ENCODE data around the gene ICAM4. TPM values are rescaled to one million over a fixed set of nuclear protein-coding genes. Genes with fewer than 3 reads are reported as not detected.
A peak's percentile ranks its signal among the peaks of the same experiment; 100 is the strongest.

The ICAM4 gene
- total and polyA plus RNA-seq, 2 of the 13 experiments (the other 11 are each of a cell fraction or from before 2014, with no cell fraction given) = 2.9 to 4.0 TPM

- TF ChIP-seq PHF8 (CRISPR knock-in tag; IDR thresholded peaks at IDR 0.05) (peak; percentile 77), REPIN1 (CRISPR knock-in tag; IDR thresholded peaks at IDR 0.05; ENCODE audit: borderline replicate concordance, low read depth) (peak; percentile 75), ZSCAN12 (CRISPR knock-in tag; IDR thresholded peaks at IDR 0.05) (no peak), ZFP36L1 (CRISPR knock-in tag; IDR thresholded peaks at IDR 0.05) (0 out of 2 replicates have a peak, but pooled peaks have one; percentile 34), ZNF253 (CRISPR knock-in tag; IDR thresholded peaks at IDR 0.05; ENCODE audit: borderline replicate concordance) (no peak), RAD51 (IDR thresholded peaks at IDR 0.05; ENCODE audit: borderline replicate concordance) (peak; percentile 97), ZNF570 (CRISPR knock-in tag; IDR thresholded peaks at IDR 0.05; ENCODE audit: borderline replicate concordance) (no peak), ZNF44 (CRISPR knock-in tag; IDR thresholded peaks at IDR 0.05) (peak; percentile 75; the same call in 1 of the 2 replicates), ZNF232 (CRISPR knock-in tag; IDR thresholded peaks at IDR 0.05; ENCODE audit: borderline replicate concordance) (no peak), ZNF12 (CRISPR knock-in tag; IDR thresholded peaks at IDR 0.05) (no peak), TFDP2 (CRISPR knock-in tag; IDR thresholded peaks at IDR 0.05) (0 out of 2 replicates have a peak, but pooled peaks have one; percentile 43), RBM22 (optimal IDR thresholded peaks at IDR 0.05; ENCODE audit: low read length) (peak; percentile 98), ZNF883 (CRISPR knock-in tag; IDR thresholded peaks at IDR 0.05; ENCODE audit: not compliant biosample characterization) (peak; percentile 62), TFAP4 (IDR thresholded peaks at IDR 0.05; ENCODE audit: borderline replicate concordance, low read depth) (0 out of 2 replicates have a peak, but pooled peaks have one; percentile 42), MAZ (IDR thresholded peaks at IDR 0.05; ENCODE audit: borderline replicate concordance, low read depth, low read length) (no peak), MAZ (CRISPR knock-in tag; IDR thresholded peaks at IDR 0.05; ENCODE audit: low read depth) (peak; percentile 62), ZNF781 (CRISPR knock-in tag; IDR thresholded peaks at IDR 0.05; ENCODE audit: borderline replicate concordance, not compliant biosample characterization) (peak; percentile 27), ZNF383 (CRISPR knock-in tag; IDR thresholded peaks at IDR 0.05; ENCODE audit: borderline replicate concordance) (peak; percentile 76; the same call in 1 of the 2 replicates)
- TF ChIP-seq, protein P1, sequence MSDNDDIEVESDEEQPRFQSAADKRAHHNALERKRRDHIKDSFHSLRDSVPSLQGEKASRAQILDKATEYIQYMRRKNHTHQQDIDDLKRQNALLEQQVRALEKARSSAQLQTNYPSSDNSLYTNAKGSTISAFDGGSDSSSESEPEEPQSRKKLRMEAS (IDR thresholded peaks at IDR 0.05) = peak; percentile 96
- TF ChIP-seq, protein P2, sequence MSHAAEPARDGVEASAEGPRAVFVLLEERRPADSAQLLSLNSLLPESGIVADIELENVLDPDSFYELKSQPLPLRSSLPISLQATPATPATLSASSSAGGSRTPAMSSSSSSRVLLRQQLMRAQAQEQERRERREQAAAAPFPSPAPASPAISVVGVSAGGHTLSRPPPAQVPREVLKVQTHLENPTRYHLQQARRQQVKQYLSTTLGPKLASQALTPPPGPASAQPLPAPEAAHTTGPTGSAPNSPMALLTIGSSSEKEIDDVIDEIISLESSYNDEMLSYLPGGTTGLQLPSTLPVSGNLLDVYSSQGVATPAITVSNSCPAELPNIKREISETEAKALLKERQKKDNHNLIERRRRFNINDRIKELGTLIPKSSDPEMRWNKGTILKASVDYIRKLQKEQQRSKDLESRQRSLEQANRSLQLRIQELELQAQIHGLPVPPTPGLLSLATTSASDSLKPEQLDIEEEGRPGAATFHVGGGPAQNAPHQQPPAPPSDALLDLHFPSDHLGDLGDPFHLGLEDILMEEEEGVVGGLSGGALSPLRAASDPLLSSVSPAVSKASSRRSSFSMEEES (CRISPR knock-in tag; IDR thresholded peaks at IDR 0.05) = peak; percentile 94
- TF ChIP-seq, protein P3, sequence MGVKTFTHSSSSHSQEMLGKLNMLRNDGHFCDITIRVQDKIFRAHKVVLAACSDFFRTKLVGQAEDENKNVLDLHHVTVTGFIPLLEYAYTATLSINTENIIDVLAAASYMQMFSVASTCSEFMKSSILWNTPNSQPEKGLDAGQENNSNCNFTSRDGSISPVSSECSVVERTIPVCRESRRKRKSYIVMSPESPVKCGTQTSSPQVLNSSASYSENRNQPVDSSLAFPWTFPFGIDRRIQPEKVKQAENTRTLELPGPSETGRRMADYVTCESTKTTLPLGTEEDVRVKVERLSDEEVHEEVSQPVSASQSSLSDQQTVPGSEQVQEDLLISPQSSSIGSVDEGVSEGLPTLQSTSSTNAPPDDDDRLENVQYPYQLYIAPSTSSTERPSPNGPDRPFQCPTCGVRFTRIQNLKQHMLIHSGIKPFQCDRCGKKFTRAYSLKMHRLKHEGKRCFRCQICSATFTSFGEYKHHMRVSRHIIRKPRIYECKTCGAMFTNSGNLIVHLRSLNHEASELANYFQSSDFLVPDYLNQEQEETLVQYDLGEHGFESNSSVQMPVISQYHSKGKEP (CRISPR knock-in tag; IDR thresholded peaks at IDR 0.05) = no peak
- TF ChIP-seq, protein P4, sequence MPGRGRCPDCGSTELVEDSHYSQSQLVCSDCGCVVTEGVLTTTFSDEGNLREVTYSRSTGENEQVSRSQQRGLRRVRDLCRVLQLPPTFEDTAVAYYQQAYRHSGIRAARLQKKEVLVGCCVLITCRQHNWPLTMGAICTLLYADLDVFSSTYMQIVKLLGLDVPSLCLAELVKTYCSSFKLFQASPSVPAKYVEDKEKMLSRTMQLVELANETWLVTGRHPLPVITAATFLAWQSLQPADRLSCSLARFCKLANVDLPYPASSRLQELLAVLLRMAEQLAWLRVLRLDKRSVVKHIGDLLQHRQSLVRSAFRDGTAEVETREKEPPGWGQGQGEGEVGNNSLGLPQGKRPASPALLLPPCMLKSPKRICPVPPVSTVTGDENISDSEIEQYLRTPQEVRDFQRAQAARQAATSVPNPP (CRISPR knock-in tag; IDR thresholded peaks at IDR 0.05) = no peak
Observed at GRCh38 chr19:10315335-10316214, 28.8 kb downstream of the ICAM4 start, which contains the start of gene FDX2 (continued).
